GM21825 (cell line): ENCODE measurements around the gene SLCO3A1.

ENCODE experiments used
- ATAC-seq: cut with Tn5 transposase; IDR thresholded peaks from one replicate; pipeline ENCODE4 v1.9.1; 2021; ENCODE audit warnings: mild to moderate bottlenecking, moderate library complexity; ENCODE audit not compliant: unreplicated experiment

The SLCO3A1 gene

DNA sequence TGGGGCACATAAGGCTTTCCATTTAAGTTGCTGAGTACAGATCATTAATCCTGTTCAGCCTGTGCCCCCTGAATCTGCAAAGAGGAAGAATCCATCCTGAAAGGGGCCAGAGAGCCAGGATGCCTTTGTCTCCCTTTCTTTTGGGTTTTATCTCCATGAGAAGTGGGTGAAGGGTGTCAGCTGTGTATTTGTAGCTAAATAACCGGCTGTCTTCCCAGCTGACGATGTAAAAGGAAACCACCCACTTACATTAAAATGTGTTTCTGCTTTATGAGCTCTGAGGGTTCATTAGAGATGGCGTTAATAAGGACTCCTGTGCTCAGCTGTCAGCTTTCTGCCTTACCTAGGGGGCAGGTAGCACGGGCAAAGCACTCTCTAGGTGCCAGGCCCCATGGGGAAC is 83.4 kb downstream of the SLCO3A1 start:
- ATAC-seq, result no peak

DNA sequence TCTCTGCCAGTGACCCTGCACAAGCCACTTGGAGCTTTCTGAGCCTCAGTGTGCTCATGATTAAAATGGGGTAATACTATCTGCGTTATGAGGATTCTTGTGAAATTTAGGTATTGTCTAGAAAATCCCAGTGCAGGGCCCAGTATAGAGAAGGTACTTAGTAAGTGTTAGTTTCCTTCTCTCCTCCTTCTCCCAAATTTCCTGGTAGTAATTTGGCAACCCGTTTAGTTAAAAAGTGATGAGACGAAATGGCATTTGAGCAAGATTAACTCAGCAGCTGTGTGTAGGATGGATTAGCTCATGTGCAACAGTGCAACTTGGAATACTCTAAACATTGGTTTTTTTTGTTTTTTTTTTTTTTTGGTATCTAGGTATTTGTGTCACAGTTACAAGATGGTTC is 84.6 kb downstream of the SLCO3A1 start:
- ATAC-seq, result no peak

DNA sequence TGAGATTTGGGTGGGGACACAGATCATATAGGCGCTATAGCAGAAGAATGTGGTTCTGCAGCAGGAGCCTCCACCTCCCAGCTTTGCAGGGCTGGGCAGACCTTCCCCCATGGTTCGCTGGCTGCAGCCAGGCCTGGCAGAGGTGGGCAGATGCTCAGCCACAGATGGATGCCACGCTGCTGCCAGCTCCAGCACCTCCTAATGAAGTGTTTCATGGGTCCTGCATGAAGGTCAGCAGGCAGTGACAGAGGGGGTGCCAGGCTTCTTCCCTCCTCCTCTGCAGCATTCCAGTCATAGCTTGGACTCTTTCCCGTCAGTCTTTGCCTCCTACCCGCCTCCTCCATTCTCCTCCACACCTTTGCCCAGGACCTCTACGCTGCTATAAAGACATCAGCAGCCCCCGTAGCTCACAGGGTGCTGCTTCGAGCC is 85.9 kb downstream of the SLCO3A1 start:
- ATAC-seq, result no peak

DNA sequence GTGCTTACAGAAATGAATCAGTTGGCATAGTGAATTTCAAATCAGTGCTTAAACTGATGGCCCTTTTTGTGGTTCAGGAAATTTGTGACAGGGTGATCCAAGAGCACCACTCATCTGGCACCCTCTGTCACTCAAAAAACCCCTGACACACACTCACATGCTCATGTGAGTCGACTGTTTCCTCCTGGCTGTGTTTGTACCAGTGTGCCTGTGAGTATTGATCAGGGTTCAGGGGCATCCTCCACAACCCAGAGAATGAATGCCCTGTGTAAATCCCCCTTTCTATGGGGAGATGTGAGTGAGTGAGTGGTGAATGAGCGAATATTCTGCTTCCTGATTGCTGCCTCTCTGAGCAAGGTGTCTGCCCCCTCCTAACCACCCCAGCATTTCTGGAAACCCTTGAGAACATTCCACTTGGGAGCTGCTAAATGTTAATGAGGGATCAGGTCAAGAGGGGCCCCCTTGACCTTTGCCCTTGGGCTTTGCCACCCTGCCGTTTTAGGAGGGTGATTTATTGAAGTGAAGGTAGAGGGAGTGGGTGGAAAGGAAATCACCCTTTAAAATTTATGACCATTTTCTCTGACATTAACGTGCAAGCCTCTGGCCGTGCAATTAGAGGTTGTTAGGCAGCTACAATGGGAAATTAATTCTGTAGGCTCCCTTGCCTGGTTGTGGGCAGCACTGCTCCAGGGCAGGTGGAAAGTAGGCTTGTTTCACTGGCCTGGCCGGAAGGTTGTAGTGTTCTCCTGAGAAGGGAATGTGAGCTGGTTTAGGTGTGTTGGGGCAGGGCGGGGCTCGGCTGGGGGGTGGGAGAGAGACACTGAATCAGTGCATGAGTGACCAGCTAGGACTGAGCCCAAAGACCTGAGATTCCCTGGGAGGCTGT is 87.2 kb downstream of the SLCO3A1 start:
- no peak for ATAC-seq

DNA sequence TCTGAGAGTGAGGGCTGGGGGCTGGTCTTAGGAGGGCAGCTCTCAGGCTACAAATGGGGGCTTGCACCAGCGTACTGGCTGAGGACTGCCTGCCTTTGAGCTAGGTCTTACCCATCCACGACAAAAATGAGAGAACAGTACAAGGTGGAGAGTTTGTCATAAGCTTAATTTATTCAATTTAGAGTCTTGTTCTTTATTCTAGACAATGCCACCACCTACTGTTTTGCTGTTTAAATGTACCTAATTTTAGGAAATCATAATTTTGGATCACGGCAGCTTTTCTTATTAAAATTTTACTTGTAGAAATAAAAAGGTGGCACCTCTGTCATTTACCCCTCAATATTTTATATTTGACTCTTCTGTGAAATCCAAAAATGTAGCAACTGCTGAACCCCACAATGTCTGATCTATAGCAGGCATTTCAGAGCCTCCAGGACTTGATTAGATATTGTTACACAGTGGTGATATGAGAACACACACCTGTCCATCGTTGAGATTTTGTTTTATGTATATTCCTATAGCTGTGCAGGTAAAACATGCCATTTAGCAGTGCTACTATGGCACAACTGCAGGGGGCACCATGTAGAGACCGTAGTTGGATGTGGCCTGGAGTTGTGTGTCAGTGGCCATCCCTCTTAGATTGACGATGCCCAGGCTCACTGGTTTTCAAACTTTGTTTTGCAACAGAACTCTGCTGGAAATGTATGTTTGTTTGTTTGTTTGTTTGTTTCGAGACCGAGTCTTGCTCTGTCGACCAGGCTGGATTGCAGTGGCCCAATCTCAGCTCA is 88.6 kb downstream of the SLCO3A1 start:
- no peak for ATAC-seq

DNA sequence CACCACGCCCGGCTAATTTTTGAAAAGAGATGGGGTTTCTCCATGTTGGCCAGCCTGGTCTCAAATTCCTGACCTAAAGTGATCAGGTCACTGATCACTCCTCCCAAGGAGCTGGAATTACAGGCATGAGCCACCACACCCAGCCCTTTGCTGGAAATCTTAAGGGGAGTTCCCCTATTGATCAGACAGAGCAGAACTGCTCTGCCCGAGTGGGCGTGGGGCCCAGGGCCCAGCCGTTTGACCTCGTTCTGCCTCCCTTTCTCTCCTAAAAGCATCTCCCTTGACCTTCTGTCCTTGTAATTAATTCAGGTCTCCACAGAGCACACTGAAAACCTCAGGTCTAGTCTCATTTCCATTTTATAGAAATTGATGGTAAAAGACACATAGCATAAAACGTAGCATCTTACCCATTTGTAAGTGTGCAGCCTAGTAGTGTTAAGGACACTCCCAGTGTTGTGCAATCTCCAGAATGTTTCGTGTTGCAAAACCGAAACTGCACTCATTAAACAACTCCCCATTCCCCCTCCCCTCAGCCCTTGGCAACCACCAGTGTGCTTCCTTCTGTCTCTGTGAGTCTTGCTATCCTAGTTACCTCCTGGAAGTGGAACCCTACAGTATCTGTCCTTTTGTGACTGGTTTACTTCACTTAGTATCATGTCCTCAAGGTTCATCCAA is 89.3 kb downstream of the SLCO3A1 start:
- no peak for ATAC-seq

DNA sequence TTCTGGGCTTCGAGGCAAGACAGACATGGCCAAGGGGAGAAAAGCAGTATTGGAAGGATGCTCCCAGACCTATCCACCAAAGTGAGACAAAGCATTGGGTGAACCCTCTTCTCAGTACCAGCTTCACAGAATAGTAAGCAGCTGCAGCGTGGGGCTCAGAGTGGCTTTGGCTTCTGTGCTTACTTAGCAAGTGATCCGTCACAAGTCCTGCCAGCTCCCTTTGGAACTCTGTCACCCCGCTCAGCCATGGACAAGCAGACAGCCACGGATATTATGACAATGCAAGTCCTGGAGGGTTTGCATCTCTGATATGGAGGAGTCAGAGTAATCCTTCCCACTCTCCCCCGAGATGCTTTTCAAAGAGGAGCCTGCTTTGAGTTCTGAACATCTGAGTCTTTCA is 90.8 kb downstream of the SLCO3A1 start:
- ATAC-seq, result no peak

DNA sequence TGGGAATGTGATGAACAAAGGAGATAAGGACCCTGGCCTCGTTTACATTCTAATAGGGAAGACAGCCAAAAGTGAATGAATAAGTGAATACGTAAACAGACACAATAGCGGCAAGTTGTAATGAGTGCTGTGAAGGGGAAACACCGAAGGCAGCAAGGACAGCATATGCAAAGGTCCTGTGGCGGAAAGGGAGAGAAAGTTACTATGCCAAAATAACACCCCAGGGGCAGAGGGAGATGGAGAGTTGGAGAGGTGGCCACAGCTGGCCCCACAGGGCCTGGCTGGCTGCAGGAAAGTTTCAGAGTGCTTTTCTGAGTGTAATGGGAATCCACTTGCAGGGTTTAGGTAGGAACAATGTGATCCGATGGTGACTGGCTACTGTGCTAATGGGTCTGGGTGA is 91.9 kb downstream of the SLCO3A1 start:
- no peak for ATAC-seq

DNA sequence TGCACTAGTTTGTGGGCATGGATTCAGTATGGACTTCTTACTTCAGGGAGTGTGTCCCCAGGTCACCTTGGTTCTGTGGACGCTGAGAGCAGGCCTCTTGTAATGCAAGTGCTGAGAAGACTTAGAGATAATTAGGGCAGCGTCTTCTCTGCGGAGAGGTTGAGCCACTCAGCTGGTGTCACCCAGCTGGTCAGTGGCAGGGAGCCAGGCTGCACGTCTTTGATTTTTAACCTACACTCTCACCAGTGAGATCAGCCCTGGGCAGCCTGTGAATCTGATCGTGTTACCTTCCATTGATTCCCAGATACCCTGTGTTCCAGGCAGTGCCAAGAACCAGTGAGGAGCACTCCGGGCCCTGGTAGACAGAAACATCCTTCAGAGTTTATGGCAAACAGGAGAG is 92.6 kb downstream of the SLCO3A1 start:
- no peak for ATAC-seq

DNA sequence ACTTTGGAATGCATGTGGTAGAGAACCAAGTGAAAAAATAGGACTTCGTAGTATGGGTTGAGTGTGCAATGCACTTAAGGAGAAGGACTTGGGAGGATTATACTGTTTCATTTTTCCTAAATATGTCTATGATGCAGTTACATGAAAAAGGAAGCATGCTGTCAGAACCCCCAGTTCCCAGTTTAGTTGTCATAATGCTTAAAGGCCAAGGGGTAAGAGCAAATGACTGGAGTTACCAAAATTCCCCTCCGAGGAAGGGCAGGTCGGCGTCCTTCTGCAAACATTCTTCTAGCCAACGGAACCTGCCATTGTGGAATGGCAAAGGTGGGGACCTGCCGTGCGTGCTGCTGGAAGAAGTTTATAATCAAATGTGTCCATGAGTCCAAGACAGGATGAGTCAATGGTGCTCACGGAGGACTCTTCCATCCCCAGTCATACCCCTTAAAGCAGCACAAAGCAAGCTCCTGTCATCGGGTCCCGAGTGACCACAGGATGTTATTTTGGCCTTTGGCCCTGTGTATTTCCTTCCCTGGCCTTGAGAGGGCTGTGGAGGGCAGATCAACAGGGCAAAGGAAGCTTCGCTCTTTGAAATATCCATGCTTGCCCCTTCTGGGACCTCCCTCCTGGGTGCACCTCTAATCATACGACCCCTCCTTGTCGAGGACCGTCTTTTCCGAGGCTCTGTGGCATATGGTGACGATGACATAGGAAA is 93.2 kb downstream of the SLCO3A1 start:
- no peak for ATAC-seq

DNA sequence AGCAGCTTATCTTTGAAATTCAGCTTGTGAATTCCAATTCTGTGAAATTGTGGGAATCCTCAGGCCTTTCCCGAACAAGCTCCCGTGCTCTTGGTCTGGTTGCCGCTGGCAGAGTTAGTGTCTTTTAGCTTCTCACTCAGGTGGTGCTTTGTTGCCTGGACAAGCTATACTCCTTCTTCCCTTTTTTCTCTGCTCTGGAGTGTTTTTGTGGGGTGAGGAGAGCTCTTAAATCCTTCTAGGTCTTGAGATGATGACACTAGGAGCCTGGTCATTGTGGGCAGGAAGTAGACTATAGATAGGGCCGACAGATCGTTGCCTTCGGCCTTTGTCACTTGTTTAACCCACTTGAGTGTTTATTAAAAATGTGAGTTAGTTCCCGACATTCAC is 93.8 kb downstream of the SLCO3A1 start:
- ATAC-seq, result no peak

DNA sequence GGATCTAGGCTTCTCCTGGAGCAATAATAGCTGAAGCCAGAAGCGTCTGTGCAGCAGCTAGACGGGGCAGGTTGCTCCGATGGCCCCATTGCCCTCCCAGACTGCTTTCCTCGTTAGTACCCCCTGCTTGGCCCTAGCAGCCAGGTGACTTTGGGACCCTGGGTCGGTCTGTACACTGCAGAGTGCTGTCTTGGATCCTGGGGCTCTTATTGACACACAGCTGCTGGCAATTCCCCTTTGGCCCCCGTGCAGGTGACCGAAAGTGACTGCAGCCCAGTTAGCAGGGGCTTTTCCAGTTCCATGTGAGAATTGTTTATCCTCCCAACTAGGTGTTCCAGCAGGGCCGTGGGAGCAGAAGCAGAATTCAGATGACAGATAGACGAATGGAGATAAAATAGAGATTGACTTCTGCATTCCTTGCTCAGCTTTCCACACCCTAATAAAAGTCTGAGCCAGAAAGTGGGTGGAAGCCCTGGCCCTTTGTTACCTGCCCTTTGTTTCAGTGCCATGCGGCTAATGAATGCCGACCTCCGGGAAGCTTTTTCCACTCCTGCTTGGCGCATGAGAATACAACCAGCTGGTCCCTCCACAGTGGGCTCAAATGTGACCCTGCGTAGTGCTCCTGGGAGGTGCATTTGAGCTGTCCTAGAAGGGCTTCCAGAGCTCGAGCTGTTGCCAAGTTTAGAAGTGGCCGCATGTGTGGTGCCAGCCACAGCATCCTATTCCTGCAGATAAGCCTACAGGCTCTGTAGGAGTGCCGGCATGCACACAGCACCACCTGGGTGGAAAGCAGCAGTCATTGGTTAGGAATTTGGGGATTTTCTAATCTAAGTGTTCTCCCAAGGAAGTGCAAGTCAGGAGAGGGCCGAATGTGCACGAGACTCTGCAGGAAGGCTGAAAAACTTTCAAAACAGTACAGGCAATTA is 94.4 kb downstream of the SLCO3A1 start:
- ATAC-seq, result no peak

DNA sequence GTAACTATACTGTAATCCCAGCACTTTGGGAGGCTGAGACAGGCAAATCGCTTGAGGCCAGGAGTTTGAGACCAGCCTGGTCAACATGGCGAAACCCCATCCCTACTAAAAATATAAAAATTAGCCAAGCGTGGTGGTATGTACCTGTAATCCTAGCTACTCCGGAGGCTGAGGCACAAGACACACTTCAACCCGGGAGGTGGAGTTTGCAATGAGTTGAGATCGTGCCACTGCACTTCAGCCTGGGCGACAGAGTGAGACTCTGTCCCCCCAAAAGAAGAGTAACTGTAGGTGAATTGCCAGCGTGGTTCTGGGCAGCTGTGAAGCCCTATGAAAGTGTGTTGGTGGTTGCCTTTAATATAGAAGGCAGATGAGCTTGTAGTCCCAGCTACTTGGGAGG is 95.9 kb downstream of the SLCO3A1 start:
- no peak for ATAC-seq

DNA sequence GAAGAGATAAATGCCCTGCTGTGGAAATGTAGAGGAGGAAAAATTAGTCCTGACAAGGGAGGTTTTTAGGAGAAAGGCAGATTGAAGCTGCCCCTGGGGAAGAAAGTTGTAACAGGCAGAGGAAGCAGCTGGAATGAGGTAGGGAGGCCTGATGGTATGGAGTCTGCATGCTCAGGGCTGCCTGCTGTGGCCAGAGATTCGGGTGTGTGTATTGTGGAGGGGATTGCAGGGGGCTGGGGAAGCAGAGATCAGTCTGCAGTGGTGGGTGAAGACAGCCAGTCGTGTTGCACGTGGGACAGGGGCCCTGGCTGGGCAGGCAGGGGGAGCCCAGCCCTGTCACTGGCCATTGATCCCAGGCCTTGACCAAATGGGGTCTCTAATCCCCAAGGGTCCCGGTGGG is 96.5 kb downstream of the SLCO3A1 start:
- no peak for ATAC-seq

DNA sequence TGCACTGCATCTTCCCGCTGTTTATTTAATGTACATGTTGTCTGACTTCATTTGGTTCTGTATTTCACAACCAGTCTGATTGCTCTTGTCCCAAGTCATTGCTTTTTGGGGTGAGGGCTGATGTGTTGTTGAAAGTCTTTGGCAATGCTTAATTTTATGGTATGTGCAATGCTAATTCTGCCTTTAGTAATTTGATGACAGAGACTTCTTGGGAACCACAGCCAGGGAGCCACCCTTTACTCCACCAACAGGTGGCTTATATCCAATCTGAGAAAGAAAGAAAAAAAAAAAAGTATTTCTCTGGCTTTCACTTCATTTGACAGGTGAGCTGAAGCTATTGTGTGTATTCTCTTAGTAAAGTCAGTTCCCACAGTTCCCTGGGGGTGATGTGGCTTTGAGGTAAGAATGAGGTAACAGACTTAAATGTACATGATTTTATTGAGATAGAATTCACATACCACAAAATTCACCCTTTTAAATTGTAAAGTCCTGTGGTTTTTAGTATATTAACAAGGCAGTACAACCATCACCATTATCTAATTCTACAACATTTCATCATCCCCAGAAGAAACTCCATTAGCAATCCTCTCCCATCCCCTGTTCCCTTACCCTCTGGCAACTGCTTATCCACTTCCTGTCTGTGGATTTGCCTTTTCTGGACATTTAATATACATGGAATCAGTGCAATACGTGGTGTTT is 97.3 kb downstream of the SLCO3A1 start:
- no peak for ATAC-seq

DNA sequence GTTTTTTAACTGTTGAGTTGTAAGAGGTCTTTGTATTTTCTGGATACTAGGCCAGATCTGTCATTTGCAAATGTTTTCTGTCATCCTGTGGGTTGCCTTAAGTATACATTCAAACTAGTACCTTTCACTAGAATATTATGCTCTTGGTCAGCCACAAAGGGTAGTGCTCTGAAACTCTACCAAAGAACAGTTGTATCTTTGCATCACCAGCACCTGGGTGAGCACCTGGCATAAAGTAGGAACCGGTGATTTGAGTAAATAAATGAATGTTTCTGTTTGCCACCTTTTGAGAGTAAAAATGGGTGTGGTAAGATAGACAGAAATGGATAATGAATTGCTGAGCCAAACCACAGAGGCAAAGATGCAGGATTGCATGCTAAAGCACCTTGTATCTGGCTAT is 98.7 kb downstream of the SLCO3A1 start:
- no peak for ATAC-seq

DNA sequence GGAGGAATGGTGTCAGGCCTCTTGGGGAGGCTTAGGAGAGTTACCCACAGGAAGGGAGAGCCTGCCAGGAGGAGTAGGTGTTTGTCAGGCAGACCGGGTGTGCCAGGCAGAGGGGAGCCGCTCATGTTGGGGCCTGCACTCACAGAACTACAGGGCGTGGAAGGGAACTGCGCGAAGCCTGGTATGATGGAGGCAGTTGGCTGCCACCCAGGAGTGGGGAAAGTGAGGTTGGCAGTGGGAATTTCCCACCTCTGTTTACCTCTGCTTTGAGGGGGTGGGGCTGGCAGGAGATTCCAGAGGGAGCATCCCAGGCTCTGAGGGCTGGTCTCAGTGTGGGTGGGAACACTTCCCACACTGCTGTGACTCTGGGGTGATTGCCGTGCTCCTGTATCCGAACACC is 99.9 kb downstream of the SLCO3A1 start:
- no peak for ATAC-seq

DNA sequence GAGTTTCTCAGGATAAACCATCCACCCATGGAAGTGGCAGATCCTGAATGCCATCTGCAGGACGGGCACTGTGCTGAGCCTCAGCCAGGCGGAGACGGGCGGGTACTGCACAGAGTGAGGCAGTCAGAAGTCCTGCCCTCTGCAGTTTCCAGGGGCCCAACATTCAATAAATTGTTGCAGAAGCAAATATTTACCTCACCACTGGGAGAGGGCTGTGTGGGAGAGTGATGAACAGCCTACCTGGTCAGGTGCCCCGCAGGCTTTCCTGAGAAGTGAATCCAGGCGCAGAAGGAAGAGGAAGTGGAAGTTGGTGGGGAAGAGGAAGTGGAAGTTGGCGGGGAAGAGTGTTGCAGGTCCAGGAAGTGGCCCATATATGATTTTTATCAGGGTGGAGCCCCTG is 100.8 kb downstream of the SLCO3A1 start:
- no peak for ATAC-seq

DNA sequence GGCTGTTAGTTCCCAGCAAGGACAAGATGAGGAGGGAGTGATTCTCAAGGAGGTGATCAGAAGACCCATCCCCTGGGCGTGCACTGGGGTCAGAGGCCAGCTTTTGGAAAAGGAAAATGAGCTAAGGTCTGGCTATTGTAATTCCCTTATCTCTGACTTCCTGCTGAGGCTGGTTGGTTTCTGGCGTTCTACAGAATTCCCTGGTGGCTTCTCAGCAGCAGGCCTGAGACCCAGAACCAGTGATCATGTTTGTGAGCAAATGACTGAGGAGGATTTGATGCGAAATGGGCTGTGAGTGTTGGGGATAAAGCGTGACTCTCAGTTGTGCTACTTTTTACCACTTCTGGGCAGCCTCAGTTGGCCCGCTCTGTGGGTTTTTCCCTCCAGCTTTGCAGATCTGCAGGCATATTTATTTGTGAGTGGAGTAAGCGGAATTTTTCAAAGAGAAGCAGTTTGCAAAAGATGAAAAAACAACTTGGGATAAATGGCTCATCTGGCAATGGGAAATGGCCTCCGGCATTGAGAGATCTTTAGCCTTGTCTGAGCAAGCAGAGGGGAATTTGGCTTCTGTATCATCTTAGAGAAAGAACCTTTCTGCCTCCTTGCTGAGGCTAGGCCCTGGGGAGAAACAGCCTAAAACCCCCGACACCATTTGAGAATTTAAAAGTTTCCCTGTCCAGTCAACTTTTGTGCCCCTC is 102.7 kb downstream of the SLCO3A1 start:
- ATAC-seq, result no peak
